Sigmoid colon (tissue), 7 donors: Measurements from ENCODE around the gene GFER. TPM values are rescaled to one million over a fixed set of nuclear protein-coding genes. Genes with fewer than 3 reads are reported as not detected.

Experiments used
- DNase-seq: peaks from one replicate; pipeline ENCODE4 v3.0.0-alpha.2; 2019
- H3K27ac ChIP-seq, 4 donors: fragments of 200-600 bp; sonication (generic); one replicate each; pipeline ENCODE4 v1.5.1; 2016 to 2019; ENCODE audit warnings: mild to moderate bottlenecking in 1 of 4
- H3K27me3 ChIP-seq, 3 donors: fragments of 200-600 bp; sonication (generic); one replicate each; pipeline ENCODE4 v1.5.1; 2019; ENCODE audit warnings: mild to moderate bottlenecking in 1 of 3
- H3K36me3 ChIP-seq, 4 donors: fragments of 200-600 bp; sonication (generic); one replicate each; pipeline ENCODE4 v1.5.1; 2016 to 2019
- H3K4me1 ChIP-seq, 4 donors: fragments of 200-600 bp; sonication (generic); one replicate each; pipeline ENCODE4 v1.5.1; 2017 to 2019
- H3K4me3 ChIP-seq, 4 donors: fragments of 200-600 bp; sonication (generic); one replicate each; pipeline ENCODE4 v1.5.1; 2017 to 2019; ENCODE audit warnings: mild to moderate bottlenecking in 2 of 4, moderate library complexity in 1 of 4
- H3K9me3 ChIP-seq, 4 donors: fragments of 200-600 bp in 3 of 4; sonication (generic) in 3 of 4; one replicate each; pipeline versions ENCODE4 v1.5.1 to v1.6.1; 2013 to 2019
- CTCF ChIP-seq, 4 experiments: fragments of 450-650 bp in 3 of 4; fragments of 200-600 bp in 1 of 4; IDR thresholded peaks; one replicate each; pipeline ENCODE4 v1.5.1; 2016 to 2019; ENCODE audit warnings: antibody characterized with exemption in 4 of 4, mild to moderate bottlenecking in 3 of 4, moderate library complexity in 2 of 4
- EP300 ChIP-seq, 4 donors: sonication (generic); formaldehyde crosslinking; IDR thresholded peaks; one replicate each; pipeline ENCODE4 v1.6.1; 2017; ENCODE audit warnings: antibody characterized with exemption in 4 of 4
- POLR2A ChIP-seq, 2 donors: fragments of 450-650 bp; IDR thresholded peaks; one replicate each; pipeline ENCODE4 v1.6.1; 2016; ENCODE audit warnings: antibody characterized with exemption in 2 of 2, mild to moderate bottlenecking in 2 of 2, moderate library complexity in 2 of 2
- POLR2AphosphoS5 ChIP-seq, 4 donors: sonication (generic); formaldehyde crosslinking; IDR thresholded peaks; one replicate each; pipeline ENCODE4 v1.6.1; 2017; ENCODE audit warnings: antibody characterized with exemption in 4 of 4
- WGBS, 2 donors: extraction: QIAGEN DNeasy Blood & Tissue Kit; methylation state at CpG; one replicate each; pipeline ENCODE4 v1.1.7; 2013; 5-methylcytosine and 5-hydroxymethylcytosine counted together
- intact Hi-C: fragments of 100-400 bp; cut with DNase I; formaldehyde crosslinking; loops from one replicate; pipeline ENCODE4 v1.15.1; 2023
- polyA plus RNA-seq, 3 donors: library from polyadenylated mRNA; stranded (reverse); fragments of 200-250 nt; gene quantifications; one replicate each; pipeline ENCODE4 v1.2.3, GENCODE V29; 2013
- total RNA-seq, 4 donors: library from RNA; depleted of rRNA; stranded (reverse); fragments of >200 nt; gene quantifications; one replicate each; pipeline ENCODE4 v1.1.0, GENCODE V29; 2016
- donor health status: healthy with polysubstance abuse.
- donor health status: Bipolar disorder and iron deficiency.
- donor health status: healthy.

Gene GFER
- total and polyA plus RNA-seq, 7 donors = 17.5 to 125 (median 23.8) TPM

GRCh38 chr16:2019921-2020831, 36.2 kb downstream of the GFER start:
- intact Hi-C loops = loop anchor here (5.0 kb wide), 1 partner anchor 232 kb away; the partner anchor contains the start of gene ECI1
- Histone ChIP-seq H3K4me3 (peak overlapping the region in 1 of 4 donors; percentile 1), H3K27ac (no peak overlapping the region), H3K27me3 (peaks cover 25 to 42% (median 40%) of the 10 kb centered on the region in 3 donors), H3K9me3 (no peaks in the 10 kb centered on the region), H3K36me3 (no peaks in the 10 kb centered on the region), H3K4me1 (peaks cover 4 to 32% (median 29%) of the 10 kb centered on the region in 4 donors)
- no peak for DNase-seq
- WGBS, 2 donors = 1 to 2% methylated on average over 96 of the region's 96 CpGs
- no peak for TF ChIP-seq EP300 (IDR thresholded peaks at IDR 0.05)
- TF ChIP-seq CTCF (IDR thresholded peaks at IDR 0.05) = no peak
- TF ChIP-seq POLR2A (IDR thresholded peaks at IDR 0.05) = no peak
- TF ChIP-seq POLR2AphosphoS5 (IDR thresholded peaks at IDR 0.05) = no peak

- Histone ChIP-seq H3K36me3 (no peaks in the 10 kb centered on the region), H3K27me3 (peaks cover 25 to 42% (median 33%) of the 10 kb centered on the region in 3 donors), H3K9me3 (no peaks in the 10 kb centered on the region), H3K4me1 (peaks cover 4 to 51% (median 46%) of the 10 kb centered on the region in 4 donors), H3K4me3 (peak overlapping the region; percentile 7 to 44 (median 36)), H3K27ac (peak overlapping the region in 2 of 4 donors; percentile 64 to 78)
- no peak for DNase-seq
- TF ChIP-seq CTCF (IDR thresholded peaks at IDR 0.05) (no peak), POLR2AphosphoS5 (IDR thresholded peaks at IDR 0.05) (no peak), POLR2A (IDR thresholded peaks at IDR 0.05) (no peak), EP300 (IDR thresholded peaks at IDR 0.05) (no peak)
- intact Hi-C loops = loop anchor here (2.0 to 5.0 kb wide), 3 partner anchors 118 to 230 kb away; partner anchors contain the start of gene ECI1
- 3% methylated on average over 14 of the region's 14 CpGs for WGBS, 2 donors
Measured at GRCh38 chr16:2022723-2023091, 38.7 kb downstream of the GFER start.

- DNase-seq = peak; percentile 96
- 12 to 16% methylated on average over 53 of the region's 53 CpGs for WGBS, 2 donors
- TF ChIP-seq CTCF (IDR thresholded peaks at IDR 0.05) (peak; percentile 95 to 98 (median 96)), POLR2AphosphoS5 (IDR thresholded peaks at IDR 0.05) (peak in 3 of 4 donors; percentile 19 to 61 (median 54)), POLR2A (IDR thresholded peaks at IDR 0.05) (no peak), EP300 (IDR thresholded peaks at IDR 0.05) (no peak)
- no peaks in the 10 kb centered on the region for H3K9me3 ChIP-seq
- H3K27me3 ChIP-seq = peaks cover 25 to 36% (median 33%) of the 10 kb centered on the region in 3 donors
- H3K27ac ChIP-seq = peak overlapping the region; percentile 64 to 78 (median 71)
- H3K4me3 ChIP-seq = peak overlapping the region; percentile 8 to 44 (median 36)
- peaks cover 4 to 57% (median 51%) of the 10 kb centered on the region in 4 donors for H3K4me1 ChIP-seq
- no peaks in the 10 kb centered on the region for H3K36me3 ChIP-seq
- intact Hi-C loops = loop anchor here (2.0 to 5.0 kb wide), 3 partner anchors 117 to 229 kb away; partner anchors contain the start of gene ECI1
Measured at GRCh38 chr16:2023092-2024031, 39.4 kb downstream of the GFER start.

GRCh38 chr16:2024032-2024420, 40.0 kb downstream of the GFER start:
- TF ChIP-seq EP300 (IDR thresholded peaks at IDR 0.05) (no peak), POLR2A (IDR thresholded peaks at IDR 0.05) (no peak), CTCF (IDR thresholded peaks at IDR 0.05) (no peak), POLR2AphosphoS5 (IDR thresholded peaks at IDR 0.05) (no peak)
- H3K36me3 ChIP-seq = no peaks in the 10 kb centered on the region
- WGBS, 2 donors = 87 to 90% methylated on average over 12 of the region's 12 CpGs
- H3K4me1 ChIP-seq = peaks cover 4 to 64% (median 53%) of the 10 kb centered on the region in 4 donors
- H3K27ac ChIP-seq = peak overlapping the region; percentile 64 to 78 (median 71)
- H3K9me3 ChIP-seq = no peaks in the 10 kb centered on the region
- H3K4me3 ChIP-seq = no peak overlapping the region
- intact Hi-C loops = loop anchor here (5.0 kb wide), 1 partner anchor 228 kb away; the partner anchor contains the start of gene ECI1
- peaks cover 23 to 29% (median 28%) of the 10 kb centered on the region in 3 donors for H3K27me3 ChIP-seq
- DNase-seq = no peak
